ENCODE results near the gene AXDND1.
"Not testable (repeated sequence)": the region's sequence is repeated elsewhere in the genome, so short reads cannot be mapped to it uniquely, and the experiment has no call there.

AXDND1 gene

GRCh38 chr1:179424610-179425009 lies 58.8 kb downstream of the AXDND1 start:
- no peak overlapping the region for H2AFZ ChIP-seq (ENCODE audit: low read length)
- H3K4me3 ChIP-seq (ENCODE audit: low read length): no peak overlapping the region
- H4K20me1 ChIP-seq (ENCODE audit: insufficient read depth, low read length): no peaks in the 10 kb centered on the region
- no peaks in the 10 kb centered on the region for H3K27me3 ChIP-seq (replicated peaks; ENCODE audit: insufficient read depth, low read length)
- no peak overlapping the region for H3K9ac ChIP-seq (ENCODE audit: low read length)
- DNase-seq: no peak
- H3K4me2 ChIP-seq (ENCODE audit: low read depth, low read length): no peak overlapping the region
- TF ChIP-seq EZH2 (optimal IDR thresholded peaks at IDR 0.05; ENCODE audit: low read depth, low read length): no peak
- TF ChIP-seq CTCF (IDR thresholded peaks at IDR 0.05; ENCODE audit: low read length): no peak
- H3F3A ChIP-seq (ENCODE audit: insufficient read depth, low read length): no peaks in the 10 kb centered on the region
- no peaks in the 10 kb centered on the region for H3K4me1 ChIP-seq (ENCODE audit: low read length)
- no peaks in the 10 kb centered on the region for H3K36me3 ChIP-seq (replicated peaks; ENCODE audit: insufficient read depth, low read length)
- H3K9me3 ChIP-seq (replicated peaks; ENCODE audit: insufficient read depth, low read length): no peaks in the 10 kb centered on the region
- H3K27ac ChIP-seq (ENCODE audit: low read length): no peak overlapping the region
- H3K9me2 ChIP-seq (replicated peaks; ENCODE audit: insufficient read depth, low read length): no peaks in the 10 kb centered on the region
- no peaks in the 10 kb centered on the region for H3K79me2 ChIP-seq (ENCODE audit: low read length)

- Histone ChIP-seq H3K9ac (ENCODE audit: low read length) (no peak overlapping the region), H3K4me2 (ENCODE audit: low read depth, low read length) (no peak overlapping the region), H3K27ac (ENCODE audit: low read length) (no peak overlapping the region), H3K9me2 (replicated peaks; ENCODE audit: insufficient read depth, low read length) (no peaks in the 10 kb centered on the region), H3K4me1 (ENCODE audit: low read length) (no peaks in the 10 kb centered on the region), H4K20me1 (ENCODE audit: insufficient read depth, low read length) (no peaks in the 10 kb centered on the region), H3K27me3 (replicated peaks; ENCODE audit: insufficient read depth, low read length) (no peaks in the 10 kb centered on the region), H3F3A (ENCODE audit: insufficient read depth, low read length) (no peaks in the 10 kb centered on the region), H3K4me3 (ENCODE audit: low read length) (no peak overlapping the region), H3K9me3 (replicated peaks; ENCODE audit: insufficient read depth, low read length) (no peaks in the 10 kb centered on the region), H3K36me3 (replicated peaks; ENCODE audit: insufficient read depth, low read length) (no peaks in the 10 kb centered on the region), H2AFZ (ENCODE audit: low read length) (no peak overlapping the region), H3K79me2 (ENCODE audit: low read length) (no peaks in the 10 kb centered on the region)
- no peak for DNase-seq
- TF ChIP-seq EZH2phosphoT487 (IDR thresholded peaks at IDR 0.05; ENCODE audit: low read length) (no peak), CTCF (IDR thresholded peaks at IDR 0.05; ENCODE audit: low read length) (no peak), EZH2 (optimal IDR thresholded peaks at IDR 0.05; ENCODE audit: low read depth, low read length) (no peak)
These were observed 59.4 kb downstream of the AXDND1 start for GRCh38 chr1:179425186-179425585.

DNA sequence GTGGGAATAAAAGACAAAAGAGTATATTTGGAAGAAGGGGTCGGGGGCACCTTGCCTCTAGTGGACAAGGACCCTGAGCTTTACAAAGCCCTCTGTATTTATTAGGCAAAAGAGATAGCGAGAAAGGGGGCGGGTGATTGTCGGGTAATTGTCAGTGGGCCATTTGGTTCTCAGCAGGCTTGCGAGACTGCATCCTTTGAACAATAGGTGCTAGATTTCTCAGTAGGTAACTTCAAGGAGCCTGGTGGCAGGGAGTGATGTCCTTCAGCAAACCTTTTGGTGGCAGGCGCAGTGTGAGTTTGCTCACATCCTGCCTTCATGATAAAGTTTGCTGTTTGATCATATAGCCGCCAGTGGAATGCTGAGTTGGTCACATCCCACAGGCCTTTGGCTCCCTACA lies 71.4 kb downstream of the AXDND1 start:
- no peak overlapping the region for H2AFZ ChIP-seq (ENCODE audit: low read length)
- DNase-seq: no peak
- H4K20me1 ChIP-seq (ENCODE audit: insufficient read depth, low read length): no peaks in the 10 kb centered on the region
- no peak overlapping the region for H3K4me2 ChIP-seq (ENCODE audit: low read depth, low read length)
- H3K9me3 ChIP-seq (replicated peaks; ENCODE audit: insufficient read depth, low read length): no peaks in the 10 kb centered on the region
- TF ChIP-seq EZH2 (optimal IDR thresholded peaks at IDR 0.05; ENCODE audit: low read depth, low read length) (no peak), EZH2phosphoT487 (IDR thresholded peaks at IDR 0.05; ENCODE audit: low read length) (no peak), CTCF (IDR thresholded peaks at IDR 0.05; ENCODE audit: low read length) (no peak)
- no peak overlapping the region for H3K9ac ChIP-seq (ENCODE audit: low read length)
- H3K27ac ChIP-seq (ENCODE audit: low read length): no peak overlapping the region
- no peaks in the 10 kb centered on the region for H3K9me2 ChIP-seq (replicated peaks; ENCODE audit: insufficient read depth, low read length)
- H3K79me2 ChIP-seq (ENCODE audit: low read length): no peaks in the 10 kb centered on the region
- no peaks in the 10 kb centered on the region for H3K27me3 ChIP-seq (replicated peaks; ENCODE audit: insufficient read depth, low read length)
- no peaks in the 10 kb centered on the region for H3K36me3 ChIP-seq (replicated peaks; ENCODE audit: insufficient read depth, low read length)
- no peaks in the 10 kb centered on the region for H3K4me1 ChIP-seq (ENCODE audit: low read length)
- H3F3A ChIP-seq (ENCODE audit: insufficient read depth, low read length): no peaks in the 10 kb centered on the region
- H3K4me3 ChIP-seq (ENCODE audit: low read length): no peak overlapping the region

DNA sequence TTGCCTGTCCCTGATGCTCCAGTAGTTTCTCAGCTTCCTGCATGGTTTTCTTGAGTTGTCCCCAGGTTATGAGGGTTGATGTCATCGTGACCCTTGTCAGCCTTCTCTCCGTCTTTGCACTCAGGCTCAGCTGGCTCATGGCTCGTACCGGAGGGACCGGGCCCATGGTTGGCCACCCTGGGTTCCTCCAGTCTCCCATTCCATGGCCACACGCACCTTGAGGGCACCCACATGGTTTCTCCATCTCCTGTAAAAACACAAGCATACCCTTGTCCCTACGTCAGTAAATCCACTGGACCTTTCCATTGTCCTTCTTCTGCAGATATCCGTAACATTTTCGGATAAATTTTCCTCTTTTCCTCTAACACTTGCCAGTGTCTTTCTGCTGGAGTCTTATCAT lies 73.9 kb downstream of the AXDND1 start:
- not testable (repeated sequence) for H3F3A ChIP-seq (ENCODE audit: insufficient read depth, low read length); H3K27ac ChIP-seq (ENCODE audit: low read length); H3K4me1 ChIP-seq (ENCODE audit: low read length); H3K4me3 ChIP-seq (ENCODE audit: low read length); H4K20me1 ChIP-seq (ENCODE audit: insufficient read depth, low read length); H3K79me2 ChIP-seq (ENCODE audit: low read length); H3K27me3 ChIP-seq (replicated peaks; ENCODE audit: insufficient read depth, low read length); H3K9me3 ChIP-seq (replicated peaks; ENCODE audit: insufficient read depth, low read length); H3K9ac ChIP-seq (ENCODE audit: low read length); H3K36me3 ChIP-seq (replicated peaks; ENCODE audit: insufficient read depth, low read length); H3K9me2 ChIP-seq (replicated peaks; ENCODE audit: insufficient read depth, low read length); DNase-seq; H2AFZ ChIP-seq (ENCODE audit: low read length); H3K4me2 ChIP-seq (ENCODE audit: low read depth, low read length)

DNA sequence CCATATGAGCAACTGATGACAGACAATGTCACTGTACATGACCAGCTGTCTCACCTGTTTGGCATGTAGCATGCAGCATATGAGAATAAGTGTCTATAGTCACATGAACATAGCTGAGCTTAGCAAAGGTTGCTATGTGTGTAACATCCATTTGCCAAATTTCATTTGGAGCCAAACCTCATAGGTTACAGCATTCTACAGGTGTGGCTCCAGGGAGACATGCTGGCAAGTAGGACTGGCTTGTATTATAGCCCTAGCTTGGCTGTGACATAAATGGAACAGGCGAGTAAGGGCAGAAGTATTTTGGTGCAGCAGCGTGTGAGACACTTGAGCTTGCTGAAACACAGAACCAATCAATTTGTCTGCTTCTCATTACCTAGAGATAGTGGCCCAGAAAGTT lies 74.5 kb downstream of the AXDND1 start:
- H2AFZ ChIP-seq (ENCODE audit: low read length); H3K4me1 ChIP-seq (ENCODE audit: low read length); H3K27ac ChIP-seq (ENCODE audit: low read length); H3F3A ChIP-seq (ENCODE audit: insufficient read depth, low read length); H3K79me2 ChIP-seq (ENCODE audit: low read length); H3K9ac ChIP-seq (ENCODE audit: low read length); H3K9me2 ChIP-seq (replicated peaks; ENCODE audit: insufficient read depth, low read length); H4K20me1 ChIP-seq (ENCODE audit: insufficient read depth, low read length); H3K36me3 ChIP-seq (replicated peaks; ENCODE audit: insufficient read depth, low read length); H3K27me3 ChIP-seq (replicated peaks; ENCODE audit: insufficient read depth, low read length); H3K4me2 ChIP-seq (ENCODE audit: low read depth, low read length); H3K9me3 ChIP-seq (replicated peaks; ENCODE audit: insufficient read depth, low read length); DNase-seq; H3K4me3 ChIP-seq (ENCODE audit: low read length): not testable (repeated sequence)

Data from MM.1S (cell line).